Measurements from ENCODE around the gene LTBP4.
"Not testable (repeated sequence)": the region's sequence is repeated elsewhere in the genome, so short reads cannot be mapped to it uniquely, and the experiment has no call there.

LTBP4 gene

DNA sequence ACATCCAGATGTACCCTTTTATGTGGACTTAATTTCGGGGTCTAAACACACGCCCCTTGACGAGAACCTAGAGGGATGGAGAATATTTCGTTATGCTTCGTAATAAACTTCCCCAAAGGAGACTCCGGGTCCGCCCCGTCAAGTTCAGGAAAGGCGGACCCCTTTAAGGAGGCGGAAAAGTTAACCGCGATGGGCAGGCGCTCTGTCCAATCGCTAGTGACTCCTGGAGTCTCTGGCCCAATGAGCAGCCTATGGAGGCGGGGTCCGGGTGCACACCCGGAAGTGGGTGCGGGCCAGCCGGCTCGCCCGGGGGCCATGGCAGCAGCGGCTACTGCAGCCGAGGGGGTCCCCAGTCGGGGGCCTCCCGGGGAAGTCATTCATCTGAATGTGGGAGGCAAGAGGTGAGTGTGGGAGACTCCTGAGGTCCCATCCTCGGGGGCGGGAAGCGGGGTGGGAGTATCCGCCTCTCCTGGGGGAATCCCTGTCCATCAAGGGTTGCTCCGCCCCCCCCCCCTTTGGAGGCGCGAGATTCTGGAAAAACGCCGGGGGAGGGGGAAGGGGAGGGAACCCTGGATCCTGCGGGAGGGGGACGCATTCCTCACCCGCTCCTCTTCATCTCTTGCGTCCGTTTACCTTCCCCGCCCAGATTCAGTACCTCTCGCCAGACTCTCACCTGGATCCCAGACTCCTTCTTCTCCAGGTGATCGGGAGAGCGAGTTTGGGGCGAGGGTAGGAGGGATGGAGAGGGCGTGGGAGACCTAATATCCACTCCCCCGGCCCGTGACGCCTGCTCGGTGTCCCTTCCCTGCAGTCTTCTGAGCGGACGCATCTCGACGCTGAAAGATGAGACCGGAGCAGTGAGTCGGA lies 24.4 kb upstream of the LTBP4 start, which contains the start of gene SHKBP1:
Gene SHKBP1 (plus strand): TSS at position 289 of the 867 bp plus-strand sequence. CDS start 27 bp downstream, at position 316.
- peak; percentile 91 for DNase-seq

- no peak for DNase-seq
Measured at GRCh38 chr19:40578442-40578908, 22.7 kb upstream of the LTBP4 start.

DNA sequence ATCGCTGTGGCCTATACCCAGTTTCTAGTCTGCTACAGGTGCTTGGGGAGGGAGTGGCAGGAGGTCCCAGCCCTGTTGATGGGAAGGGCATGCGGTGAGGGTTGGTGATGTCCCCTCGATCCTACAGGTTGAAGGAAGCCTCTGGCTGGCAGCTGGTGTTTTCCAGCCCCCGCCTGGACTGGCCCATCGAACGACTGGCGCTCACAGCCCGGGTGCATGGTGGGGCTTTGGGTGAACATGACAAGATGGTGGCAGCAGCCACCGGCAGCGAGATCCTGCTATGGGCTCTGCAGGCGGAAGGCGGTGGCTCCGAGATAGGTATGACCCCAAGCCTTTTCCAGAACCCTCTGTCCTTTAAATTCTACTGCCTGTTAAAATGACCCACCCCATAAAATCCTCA lies 20.6 kb upstream of the LTBP4 start:
- no peak for DNase-seq

- no peak for DNase-seq
Measured at GRCh38 chr19:40581531-40581930, 19.6 kb upstream of the LTBP4 start.

- no peak for DNase-seq
Measured at GRCh38 chr19:40582467-40582866, 18.7 kb upstream of the LTBP4 start.

DNA sequence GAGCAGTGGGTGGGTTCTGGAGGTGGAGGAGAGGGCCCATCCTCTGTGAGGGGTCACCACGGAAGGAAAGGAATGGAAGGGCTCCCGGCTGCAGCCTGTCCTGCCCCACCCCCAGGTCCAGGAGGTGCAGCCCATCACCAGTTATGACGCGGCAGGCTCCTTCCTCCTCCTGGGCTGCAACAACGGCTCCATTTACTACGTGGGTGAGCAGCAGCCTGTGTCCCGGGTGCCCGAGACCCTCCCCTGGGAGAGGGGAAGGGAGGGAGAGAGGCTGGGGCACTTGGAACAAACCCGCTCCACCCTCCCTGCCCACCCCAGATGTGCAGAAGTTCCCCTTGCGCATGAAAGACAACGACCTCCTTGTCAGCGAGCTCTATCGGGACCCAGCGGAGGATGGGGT lies 17.9 kb upstream of the LTBP4 start:
- no peak for DNase-seq

GRCh38 chr19:40584007-40584406 lies 17.2 kb upstream of the LTBP4 start:
- no peak for DNase-seq

DNA sequence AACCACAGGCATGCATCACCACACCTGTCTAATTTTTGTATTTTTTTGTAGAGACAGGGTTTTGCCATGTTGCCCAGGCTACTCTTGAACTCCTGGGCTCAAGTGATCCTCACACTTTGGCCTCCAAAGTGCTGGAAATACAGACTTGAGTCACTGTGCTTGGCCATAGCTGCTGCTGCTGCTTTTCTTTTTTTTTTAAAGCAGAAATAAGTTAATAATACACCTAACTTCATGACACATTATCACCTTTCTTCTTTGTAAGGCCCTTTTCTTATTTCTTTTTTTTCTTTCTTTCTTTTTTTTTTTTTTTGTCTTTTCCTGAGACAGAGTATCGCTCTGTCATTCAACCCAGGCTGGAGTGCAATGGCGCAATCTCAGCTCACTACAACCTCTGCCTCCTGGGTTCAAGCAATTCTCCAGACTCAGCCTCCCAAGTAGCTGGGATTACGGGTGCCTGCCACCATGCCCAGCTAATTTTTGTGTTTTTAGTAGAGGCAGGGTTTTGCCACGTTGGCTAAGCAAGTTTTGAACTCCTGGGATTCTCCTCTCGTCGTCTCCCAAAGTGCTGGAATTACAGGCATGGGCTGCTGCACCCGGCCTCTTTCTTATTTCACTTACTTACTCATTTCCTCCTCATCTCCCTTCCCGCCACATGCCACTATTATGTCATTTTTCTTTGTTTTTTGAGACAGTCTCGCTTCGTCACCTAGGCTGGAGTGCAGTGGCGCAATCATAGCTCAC lies 15.8 kb upstream of the LTBP4 start:
- no peak for DNase-seq

GRCh38 chr19:40585982-40586422 lies 15.2 kb upstream of the LTBP4 start:
- no peak for DNase-seq

- DNase-seq: no peak
Measured at GRCh38 chr19:40586611-40587010, 14.6 kb upstream of the LTBP4 start.

- DNase-seq: no peak
Measured at GRCh38 chr19:40588110-40588854, 12.9 kb upstream of the LTBP4 start.

DNA sequence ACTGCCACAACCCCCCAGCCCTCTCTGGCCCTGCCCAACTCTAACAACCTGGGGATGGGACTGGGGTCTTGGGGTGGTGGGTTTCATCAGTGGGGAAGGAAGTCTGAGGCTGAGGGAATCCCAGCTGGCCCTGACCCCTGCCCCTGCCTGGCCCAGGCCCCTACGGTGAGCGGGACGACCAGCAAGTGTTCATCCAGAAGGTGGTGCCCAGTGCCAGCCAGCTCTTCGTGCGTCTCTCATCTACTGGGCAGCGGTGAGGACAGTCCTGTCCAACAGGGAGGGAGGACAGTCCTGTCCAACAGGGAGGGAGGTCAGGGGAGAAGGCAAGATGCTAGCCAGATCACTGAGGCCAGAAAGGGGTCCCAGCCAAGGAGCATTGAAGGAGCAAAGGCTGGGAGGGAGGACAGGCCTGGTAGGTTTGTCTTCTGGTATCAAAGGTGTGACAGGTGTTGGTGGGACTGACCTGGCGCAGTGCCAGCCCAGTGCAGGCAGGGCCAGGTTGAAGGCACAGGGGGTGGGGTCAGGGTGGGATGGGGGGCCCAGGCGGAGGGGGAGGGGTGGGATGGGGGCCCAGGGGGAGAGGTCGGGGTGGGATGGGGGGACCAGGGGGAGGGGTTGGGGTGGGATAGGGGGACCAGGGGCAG lies 12.1 kb upstream of the LTBP4 start:
- DNase-seq: peak; percentile 8

DNA sequence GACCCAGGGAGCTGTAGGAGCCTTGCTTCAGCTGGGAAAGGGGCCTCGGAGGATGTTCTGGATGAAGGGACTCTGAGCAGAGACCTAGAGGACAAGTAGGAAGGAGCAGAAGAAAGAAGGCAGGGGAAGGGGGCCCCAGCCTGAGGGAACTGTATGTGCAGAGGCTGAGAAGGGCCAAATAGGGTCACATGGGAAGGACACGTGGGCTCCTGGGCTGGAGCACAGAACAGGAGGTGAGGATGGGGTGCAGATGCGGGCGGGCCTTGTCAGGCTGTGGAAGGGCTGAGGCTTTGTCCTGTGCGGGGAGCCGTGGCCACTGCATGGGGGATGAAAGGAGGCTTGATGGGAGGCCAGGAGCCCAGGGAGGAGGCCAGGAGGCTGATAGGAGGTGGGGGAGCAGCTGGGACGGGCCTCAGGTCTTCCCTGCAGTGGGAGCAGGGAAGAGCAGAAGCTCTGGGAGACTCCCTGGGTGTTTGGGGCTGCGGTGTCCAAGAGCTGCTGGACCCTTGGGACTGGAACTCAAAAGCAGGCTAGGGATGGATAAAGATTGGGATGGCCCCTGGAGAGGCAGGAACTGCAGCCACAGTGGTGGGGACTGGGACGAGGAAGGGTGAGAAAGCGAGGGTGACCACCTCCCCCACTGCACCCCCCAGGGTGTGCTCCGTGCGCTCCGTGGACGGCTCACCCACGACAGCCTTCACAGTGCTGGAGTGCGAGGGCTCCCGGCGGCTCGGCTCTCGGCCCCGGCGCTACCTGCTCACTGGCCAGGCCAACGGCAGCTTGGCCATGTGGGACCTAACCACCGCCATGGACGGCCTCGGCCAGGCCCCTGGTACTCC lies 11.4 kb upstream of the LTBP4 start:
- DNase-seq: no peak

- DNase-seq: no peak
Measured at GRCh38 chr19:40590464-40591265, 10.5 kb upstream of the LTBP4 start.

DNA sequence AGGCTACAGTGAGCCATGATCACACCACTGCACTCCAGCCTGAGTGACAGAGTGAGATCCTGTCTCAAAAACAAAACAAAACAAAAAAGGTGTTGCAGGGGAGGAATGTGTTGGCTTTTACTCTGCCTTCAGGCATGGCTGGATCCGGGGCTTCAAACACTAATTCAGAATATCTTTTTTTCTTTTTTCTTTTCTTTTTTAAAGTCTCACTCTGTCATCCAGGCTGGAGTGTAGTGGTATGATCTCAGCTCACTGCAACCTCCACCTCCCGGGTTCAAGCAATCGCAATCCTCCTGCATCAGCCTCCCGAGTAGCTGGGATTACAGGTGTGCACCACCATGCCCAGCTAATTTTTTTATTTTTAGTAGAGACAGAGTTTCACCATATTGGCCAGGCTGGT lies 9.4 kb upstream of the LTBP4 start:
- DNase-seq: not testable (repeated sequence)

GRCh38 chr19:40592170-40592569 lies 9.0 kb upstream of the LTBP4 start:
- peak; percentile 16 for DNase-seq

DNA sequence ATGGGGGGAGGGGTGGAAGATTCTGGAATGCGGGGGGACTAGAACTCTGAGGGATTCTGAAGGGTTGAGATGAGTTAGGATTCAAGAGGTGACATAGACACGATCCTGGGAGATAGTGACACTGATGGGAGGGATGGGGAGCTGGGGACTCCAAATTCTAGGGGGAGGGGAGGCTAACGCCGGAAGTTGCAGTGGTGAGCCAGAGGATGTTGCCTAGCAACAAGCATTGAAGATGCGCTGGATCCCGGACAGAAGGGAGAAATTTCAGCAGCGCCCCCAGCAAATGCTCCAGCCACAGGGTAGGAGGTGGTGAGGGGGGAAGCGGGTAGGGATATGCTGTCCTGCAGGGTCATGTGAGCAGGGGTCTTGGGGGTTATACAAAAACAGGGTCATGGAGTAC lies 6.9 kb upstream of the LTBP4 start:
- no peak for DNase-seq

DNA sequence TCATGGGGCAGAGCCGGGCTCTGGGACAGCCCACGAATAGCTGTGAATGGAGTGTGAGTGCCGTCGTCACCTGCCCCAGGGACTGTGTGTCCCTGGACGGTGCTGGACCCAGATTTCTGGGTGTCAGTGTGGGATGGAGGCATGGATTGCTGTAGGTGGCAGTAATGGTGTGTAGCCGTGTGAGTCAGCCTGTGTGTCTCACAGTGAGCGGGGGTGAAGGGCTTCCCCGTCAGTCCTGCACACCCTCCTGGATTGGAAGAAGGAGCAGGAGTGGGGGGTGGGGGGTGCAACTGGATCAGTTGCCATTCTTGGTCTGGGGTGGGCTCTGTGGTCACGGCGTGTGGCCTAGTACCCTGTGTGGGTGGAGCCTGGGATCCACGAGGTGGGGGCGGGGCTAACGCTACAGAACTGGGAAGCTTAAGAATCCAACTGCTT lies 6.5 kb upstream of the LTBP4 start:
- no peak for DNase-seq

GRCh38 chr19:40596608-40597328 lies 4.4 kb upstream of the LTBP4 start:
- peak; percentile 31 for DNase-seq

DNA sequence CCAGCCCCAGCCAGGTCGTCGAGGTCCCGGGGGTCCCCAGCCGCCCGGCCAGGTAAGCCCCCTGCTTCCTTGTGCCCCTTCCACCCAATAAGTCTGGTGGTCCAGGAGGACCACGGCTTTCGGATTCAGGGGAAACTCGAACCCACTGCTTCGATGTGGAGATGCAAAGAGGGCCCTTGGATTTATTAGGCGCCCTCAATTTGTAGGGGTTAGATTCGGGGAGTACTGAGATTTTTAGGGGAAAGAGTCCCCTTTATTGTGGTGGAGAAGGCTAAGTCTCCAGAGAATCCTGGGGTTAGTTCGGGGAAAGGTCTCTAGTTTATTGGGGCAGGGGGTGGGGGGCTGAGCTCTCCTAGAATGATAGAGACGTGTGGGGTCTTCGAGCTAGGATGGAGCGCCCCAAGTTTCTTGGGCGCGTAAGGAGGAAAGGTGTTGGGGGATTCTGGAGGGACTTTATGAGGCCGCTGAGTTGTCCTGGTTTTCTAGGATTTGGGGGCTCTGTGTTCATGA lies 3.8 kb upstream of the LTBP4 start:
- no peak for DNase-seq
